H1 (cell line): Measurements from ENCODE around the gene ARID1B. TPM values are rescaled to one million over a fixed set of nuclear protein-coding genes. Genes with fewer than 3 reads are reported as not detected.

Source experiments
- CTCF ChIA-PET: fragments of 300-600 bp; sonication (Branson Sonifier 250); formaldehyde crosslinking; loops from one replicate; lab custom pipeline; 2021; ENCODE audit not compliant: partially characterized antibody; lab: Charles Lee
- POLR2A ChIA-PET: fragments of 300-600 bp; sonication (Branson Sonifier 250); formaldehyde crosslinking; loops from one replicate; lab custom pipeline; 2021; ENCODE audit warnings: inconsistent platforms; ENCODE audit not compliant: partially characterized antibody; lab: Charles Lee
- DNase-seq, 2 experiments: peaks; one replicate each; pipeline versions ENCODE4 v3.0.0 to v3.0.0-alpha.2; 2010 to 2022; ENCODE audit warnings: low spot score in 2 of 2, low read depth in 1 of 2, mixed read lengths in 1 of 2
- FAIRE-seq: peaks from 2 replicates; lab custom pipeline; 2011; peaks lifted over from hg19 to GRCh38; lab: Jason Lieb, UNC
- H2AFZ ChIP-seq: 2 replicates; pipeline ENCODE4 v1.8.1; 2012; ENCODE audit warnings: low read length, inconsistent platforms
- H2AK5ac ChIP-seq: 2 replicates; pipeline ENCODE4 v1.6.1; 2013; ENCODE audit warnings: low read depth, low read length
- H2BK120ac ChIP-seq: replicated peaks from 2 replicates; pipeline ENCODE3; 2013; ENCODE audit warnings: low read depth, low read length, inconsistent platforms
- H2BK12ac ChIP-seq: 2 replicates; pipeline ENCODE4 v1.6.1; 2013; ENCODE audit warnings: low read depth, low read length
- H2BK15ac ChIP-seq: 2 replicates; pipeline ENCODE4 v1.6.1; 2013; ENCODE audit warnings: low read length
- H2BK20ac ChIP-seq: 2 replicates; pipeline ENCODE4 v1.6.1; 2013; ENCODE audit warnings: low read length
- H2BK5ac ChIP-seq: 2 replicates; pipeline ENCODE4 v1.6.1; 2013; ENCODE audit warnings: low read depth, low read length
- H3K14ac ChIP-seq: 2 replicates; pipeline ENCODE4 v1.6.1; 2013; ENCODE audit warnings: inconsistent platforms; ENCODE audit not compliant: insufficient read length
- H3K18ac ChIP-seq: 2 replicates; pipeline ENCODE4 v1.6.1; 2013; ENCODE audit warnings: low read length; ENCODE audit errors: extremely low read depth
- H3K23ac ChIP-seq: 2 replicates; pipeline ENCODE4 v1.6.1; 2013; ENCODE audit warnings: inconsistent platforms; ENCODE audit not compliant: insufficient read length
- H3K23me2 ChIP-seq: 2 replicates; pipeline ENCODE4 v1.6.1; 2013; ENCODE audit warnings: low read depth, low read length
- H3K27ac ChIP-seq: 2 replicates; pipeline ENCODE4 v1.6.1; 2011; ENCODE audit warnings: low read depth, low read length, inconsistent platforms
- H3K27me3 ChIP-seq, 4 experiments: replicated peaks in 1 of 4; 1 replicate in 1 of 4; 2 replicates in 3 of 4; pipeline versions ENCODE4 v1.6.1 to v1.8.1; 2011 to 2013; ENCODE audit warnings: low read length in 3 of 4, mild to moderate bottlenecking in 3 of 4, inconsistent platforms in 2 of 4, mixed read lengths in 2 of 4, moderate library complexity in 1 of 4; ENCODE audit not compliant: control insufficient read depth in 3 of 4, insufficient read depth in 3 of 4; ENCODE audit errors: extremely low read depth in 1 of 4
- H3K36me3 ChIP-seq, 4 experiments: 2 replicates each; pipeline versions ENCODE4 v1.6.1 to v1.8.1; 2011 to 2013; ENCODE audit warnings: mild to moderate bottlenecking in 4 of 4, low read length in 3 of 4, moderate library complexity in 2 of 4, control low read depth in 1 of 4, inconsistent platforms in 1 of 4; ENCODE audit not compliant: insufficient read depth in 4 of 4, control insufficient read depth in 2 of 4
- H3K4ac ChIP-seq: replicated peaks from 2 replicates; pipeline ENCODE3; 2013; ENCODE audit warnings: low read length, low read depth, mixed read lengths, inconsistent platforms; ENCODE audit not compliant: insufficient read length
- H3K4me1 ChIP-seq, 4 experiments: replicated peaks in 1 of 4; 1 replicate in 1 of 4; 2 replicates in 3 of 4; pipeline versions ENCODE4 v1.6.1 to v1.8.1; 2011 to 2013; ENCODE audit warnings: low read length in 3 of 4, inconsistent platforms in 2 of 4, mixed read lengths in 1 of 4; ENCODE audit not compliant: insufficient read depth in 4 of 4, control insufficient read depth in 3 of 4
- H3K4me2 ChIP-seq, 2 experiments: 2 replicates each; pipeline versions ENCODE4 v1.6.1 to v1.8.1; 2011 to 2013; ENCODE audit warnings: low read depth in 2 of 2, low read length in 2 of 2, control low read depth in 1 of 2, inconsistent platforms in 1 of 2, mild to moderate bottlenecking in 1 of 2; ENCODE audit not compliant: insufficient read depth in 1 of 2
- H3K4me3 ChIP-seq, 4 experiments: fragments of 200-600, 300-600 bp in 1 of 4; sonication (generic), shearing (Covaris generic), sonication (Bioruptor Twin) in 1 of 4; 2 replicates each; pipeline versions ENCODE4 v1.5.1 to v1.8.1; 2011 to 2016; ENCODE audit warnings: low read length in 4 of 4, low read depth in 3 of 4, control low read depth in 2 of 4, inconsistent platforms in 2 of 4, mild to moderate bottlenecking in 2 of 4, mixed read lengths in 1 of 4, moderate library complexity in 1 of 4; ENCODE audit not compliant: insufficient read depth in 2 of 4; ENCODE audit errors: extremely low read depth in 1 of 4
- H3K56ac ChIP-seq: replicated peaks from 2 replicates; pipeline ENCODE3; 2013; ENCODE audit warnings: low read depth, mild to moderate bottlenecking, mixed read lengths, low read length, inconsistent platforms; ENCODE audit not compliant: insufficient read length
- H3K79me1 ChIP-seq: 2 replicates; pipeline ENCODE4 v1.6.1; 2013; ENCODE audit warnings: low read depth, low read length, control low read depth
- H3K79me2 ChIP-seq, 2 experiments: 2 replicates each; pipeline versions ENCODE4 v1.6.1 to v1.8.1; 2012 to 2013; ENCODE audit warnings: low read length in 2 of 2, mild to moderate bottlenecking in 2 of 2, inconsistent platforms in 1 of 2; ENCODE audit not compliant: insufficient read depth in 2 of 2, control insufficient read depth in 1 of 2
- H3K9ac ChIP-seq, 4 experiments: replicated peaks in 1 of 4; 1 replicate in 1 of 4; 2 replicates in 3 of 4; pipeline versions ENCODE4 v1.6.1 to v1.8.1; 2011 to 2013; ENCODE audit warnings: low read depth in 3 of 4, low read length in 3 of 4, control low read depth in 2 of 4, mild to moderate bottlenecking in 2 of 4, moderate library complexity in 2 of 4, inconsistent platforms in 1 of 4; ENCODE audit errors: extremely low read depth in 1 of 4
- H3K9me3 ChIP-seq, 2 experiments: 2 replicates each; pipeline versions ENCODE4 v1.6.1 to v1.8.1; 2012 to 2013; ENCODE audit warnings: mild to moderate bottlenecking in 2 of 2, moderate library complexity in 2 of 2, control low read depth in 1 of 2, inconsistent platforms in 1 of 2, low read depth in 1 of 2, low read length in 1 of 2, mixed read lengths in 1 of 2; ENCODE audit not compliant: insufficient read depth in 2 of 2
- H4K20me1 ChIP-seq, 2 experiments: replicated peaks in 1 of 2; 2 replicates each; pipeline versions ENCODE3 to v1.8.1; 2011 to 2013; ENCODE audit warnings: inconsistent platforms in 2 of 2, low read length in 2 of 2, mild to moderate bottlenecking in 1 of 2; ENCODE audit not compliant: insufficient read depth in 2 of 2, control insufficient read depth in 1 of 2
- H4K5ac ChIP-seq: 2 replicates; pipeline ENCODE4 v1.6.1; 2013; ENCODE audit warnings: low read length, low read depth, mixed read lengths, inconsistent platforms; ENCODE audit not compliant: insufficient read length
- H4K8ac ChIP-seq: 2 replicates; pipeline ENCODE4 v1.8.0; 2013; ENCODE audit warnings: mild to moderate bottlenecking, moderate library complexity, low read length, inconsistent platforms; ENCODE audit not compliant: insufficient read depth; ENCODE audit errors: extremely low read depth
- H4K91ac ChIP-seq: replicated peaks from 2 replicates; pipeline ENCODE3; 2013; ENCODE audit warnings: low read length, mixed read lengths, inconsistent platforms; ENCODE audit not compliant: insufficient read length
- BCL11A ChIP-seq, 2 experiments: IDR thresholded peaks; one replicate each; pipeline ENCODE4 v1.6.1; 2011; ENCODE audit warnings: low read depth in 2 of 2, low read length in 2 of 2, mild to moderate bottlenecking in 2 of 2
- CBX8 ChIP-seq: fragments of 300-800, 300-1000 bp; sonication (generic); IDR thresholded peaks from 2 replicates; pipeline ENCODE4 v1.7.1; 2016; ENCODE audit warnings: low read depth, low read length, borderline replicate concordance
- EGR1 ChIP-seq: IDR thresholded peaks from 2 replicates; pipeline ENCODE4 v1.6.1; 2011; ENCODE audit warnings: low read depth, low read length, borderline replicate concordance
- GABPA ChIP-seq: IDR thresholded peaks from 2 replicates; pipeline ENCODE4 v1.6.1; 2011; ENCODE audit warnings: mild to moderate bottlenecking, low read length, moderate library complexity, borderline replicate concordance; ENCODE audit not compliant: insufficient read depth
- GTF2F1 ChIP-seq: IDR thresholded peaks from 2 replicates; pipeline ENCODE4 v1.6.1; 2012; ENCODE audit warnings: low read depth, low read length, improper control_type of control experiment, borderline replicate concordance
- KDM5A ChIP-seq: fragments of 200-600 bp; IDR thresholded peaks from 2 replicates; pipeline ENCODE4 v1.7.1; 2012; ENCODE audit warnings: mild to moderate bottlenecking, low read length, inconsistent platforms, mixed read lengths
- SAP30 ChIP-seq: fragments of 300-600 bp; sonication (generic); IDR thresholded peaks from 2 replicates; pipeline ENCODE4 v1.7.1; 2012; ENCODE audit warnings: low read length, moderate library complexity, mild to moderate bottlenecking, inconsistent platforms; ENCODE audit not compliant: insufficient read depth, insufficient replicate concordance
- SP4 ChIP-seq: IDR thresholded peaks from 2 replicates; pipeline ENCODE4 v1.6.1; 2012; ENCODE audit warnings: low read length, inconsistent platforms
- SRF ChIP-seq: IDR thresholded peaks from 2 replicates; pipeline ENCODE4 v1.6.1; 2011; ENCODE audit warnings: mild to moderate bottlenecking, low read depth, low read length, moderate library complexity
- TBP ChIP-seq: IDR thresholded peaks from 2 replicates; pipeline ENCODE4 v1.6.1; 2011; ENCODE audit warnings: low read depth, low read length, improper control_type of control experiment
- WGBS, 2 experiments: shearing (Covaris generic) in 1 of 2; methylation state at CpG; one replicate each; pipeline versions ENCODE4 v1.1.6 to v1.1.7; 2013 to 2015; ENCODE audit warnings: low lambda C conversion rate in 2 of 2, mixed read lengths in 2 of 2, inconsistent platforms in 1 of 2, low coverage in 1 of 2, missing lambda C conversion rate in 1 of 2; ENCODE audit not compliant: insufficient replicate concordance in 2 of 2, insufficient coverage in 1 of 2, insufficient read length in 1 of 2; ENCODE audit errors: extremely low coverage in 1 of 2, missing lambda C conversion rate in 1 of 2; 5-methylcytosine and 5-hydroxymethylcytosine counted together
- polyA plus RNA-seq, 7 experiments: library from polyadenylated mRNA; depleted of rRNA in 3 of 7; stranded (reverse) in 5 of 7; unstranded in 2 of 7; fragments of >200 nt in 5 of 7; fragments of 200-250 nt in 2 of 7; gene quantifications; 1 replicate in 5 of 7; 2 replicates in 1 of 7; 4 replicates in 1 of 7; pipeline versions ENCODE4 v1.2.1 to v1.2.3, GENCODE V29; 2011 to 2013; ENCODE audit warnings: missing spikeins in 2 of 7, mixed read lengths in 2 of 7
- total RNA-seq: library from RNA; stranded (reverse); fragmentation: NEBNext Ultra II Directional; extraction: Animal tissue kit (Norgen Biotek cat#: 25700); gene quantifications from 2 replicates; pipeline ENCODE4 v1.2.1, GENCODE V29; 2021
- TF ChIP-seq, protein P1 (sequence below): IDR thresholded peaks from 2 replicates; pipeline ENCODE4 v1.6.1; 2012; ENCODE audit warnings: inconsistent platforms

ARID1B gene
- total and polyA plus RNA-seq, 2 of the 8 experiments (the other 6 are each of a cell fraction or from before 2014, with no cell fraction given) = 24.3 to 70.3 TPM

DNA sequence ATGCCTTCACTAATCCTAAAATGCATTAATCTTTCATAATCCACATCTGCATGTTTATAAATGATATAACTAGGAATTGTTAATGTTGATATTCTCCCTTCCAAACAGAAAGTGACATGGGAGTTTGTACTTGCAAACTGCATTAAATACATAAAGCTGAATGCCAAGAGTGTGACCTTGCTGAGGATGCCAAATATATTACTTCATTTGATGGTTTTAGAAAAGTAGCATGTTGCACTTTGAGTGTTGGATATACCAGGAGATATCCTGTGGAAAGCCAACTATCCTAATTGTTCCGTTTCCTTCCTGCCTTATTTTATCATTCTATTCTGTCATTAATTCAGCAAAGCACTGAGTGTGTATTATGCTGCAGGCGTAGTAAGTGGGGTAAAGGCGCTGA is 316.4 kb downstream of the ARID1B start:
- Histone ChIP-seq H2AK5ac (no peak overlapping the region), H2BK12ac (no peak overlapping the region), H3K18ac (no peak overlapping the region), H3K27me3 (no peaks in the 10 kb centered on the region), H2AFZ (no peak overlapping the region), H4K8ac (no peak overlapping the region), H3K4me3 (no peak overlapping the region), H3K79me1 (no peaks in the 10 kb centered on the region; the same call in 1 of the 2 replicates), H2BK20ac (no peak overlapping the region), H4K20me1 (peaks cover 0 to 3% of the 10 kb centered on the region in 2 experiments), H3K36me3 (no peaks in the 10 kb centered on the region), H3K4me2 (no peak overlapping the region), H3K14ac (no peak overlapping the region), H3K79me2 (peaks cover 0 to 10% of the 10 kb centered on the region in 2 experiments; a peak in 2 of 4 replicates), H3K27ac (no peak overlapping the region), H4K5ac (no peak overlapping the region), H3K4me1 (peaks cover 7 to 25% (median 21%) of the 10 kb centered on the region in 4 experiments), H3K23ac (no peak overlapping the region), H3K4ac (no peak overlapping the region), H3K56ac (no peak overlapping the region), H2BK5ac (no peak overlapping the region), H2BK120ac (no peak overlapping the region), H2BK15ac (no peak overlapping the region), H3K9ac (no peak overlapping the region), H4K91ac (no peak overlapping the region), H3K23me2 (no peaks in the 10 kb centered on the region), H3K9me3 (no peaks in the 10 kb centered on the region)
- FAIRE-seq = no peak
- POLR2A ChIA-PET = no interaction called here
- TF ChIP-seq, protein P1, sequence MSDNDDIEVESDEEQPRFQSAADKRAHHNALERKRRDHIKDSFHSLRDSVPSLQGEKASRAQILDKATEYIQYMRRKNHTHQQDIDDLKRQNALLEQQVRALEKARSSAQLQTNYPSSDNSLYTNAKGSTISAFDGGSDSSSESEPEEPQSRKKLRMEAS = no peak
- TF ChIP-seq SAP30 = no peak
- no peak for TF ChIP-seq BCL11A (IDR thresholded peaks at IDR 0.05; ENCODE audit: low read depth in 2 of 2, low read length in 2 of 2)
- no peak for TF ChIP-seq GTF2F1
- TF ChIP-seq CBX8 = no peak
- no peak for TF ChIP-seq GABPA
- no peak for TF ChIP-seq SP4
- TF ChIP-seq TBP = no peak
- no peak for TF ChIP-seq SRF
- TF ChIP-seq KDM5A = no peak
- TF ChIP-seq EGR1 = no peak
- WGBS, 2 experiments = 93% methylated on average over 3 of the region's 3 CpGs; no CpG with 5 or more reads in 1 of the 2 experiments
- no peak for DNase-seq
- CTCF ChIA-PET = no interaction called here
